ENCODE data around the gene TCIRG1. TPM values are rescaled to one million over a fixed set of nuclear protein-coding genes. Genes with fewer than 3 reads are reported as not detected.

Gene TCIRG1
- total and polyA plus RNA-seq, 2 of the 13 experiments (the other 11 are each of a cell fraction or from before 2014, with no cell fraction given): 48.0 to 69.6 TPM

GRCh38 chr11:68099474-68100405, 60.9 kb downstream of the TCIRG1 start (continued):
- no peak for TF ChIP-seq ZNF784 (CRISPR knock-in tag; IDR thresholded peaks at IDR 0.05; ENCODE audit: borderline replicate concordance)
- no peak for TF ChIP-seq ZNF619 (CRISPR knock-in tag; IDR thresholded peaks at IDR 0.05)
- TF ChIP-seq CCAR2 (optimal IDR thresholded peaks at IDR 0.05; ENCODE audit: low read depth, low read length): no peak
- no peak for TF ChIP-seq MEIS1 (CRISPR knock-in tag; IDR thresholded peaks at IDR 0.05; ENCODE audit: borderline replicate concordance)
- no peak for TF ChIP-seq ZNF790 (CRISPR knock-in tag; IDR thresholded peaks at IDR 0.05; ENCODE audit: borderline replicate concordance)
- TF ChIP-seq ARNT2 (CRISPR knock-in tag; IDR thresholded peaks at IDR 0.05; ENCODE audit: low read depth): peak; percentile 31; the same call in 1 of the 2 replicates
- no peak for TF ChIP-seq ZBTB42 (CRISPR knock-in tag; IDR thresholded peaks at IDR 0.05)
- TF ChIP-seq ZBTB20 (CRISPR knock-in tag; IDR thresholded peaks at IDR 0.05; ENCODE audit: borderline replicate concordance, low read depth): peak; percentile 60; the same call in 1 of the 2 replicates
- peak; percentile 60; the same call in 1 of the 2 replicates for TF ChIP-seq REPIN1 (CRISPR knock-in tag; IDR thresholded peaks at IDR 0.05; ENCODE audit: borderline replicate concordance, low read depth)
- peak; percentile 68 for TF ChIP-seq ATF2 (CRISPR knock-in tag; IDR thresholded peaks at IDR 0.05)
- TF ChIP-seq HINFP (CRISPR knock-in tag; IDR thresholded peaks at IDR 0.05; ENCODE audit: low read depth): 0 out of 2 replicates have a peak, but pooled peaks have one; percentile 55
- TF ChIP-seq NFRKB (IDR thresholded peaks at IDR 0.05): no peak
- no peak for TF ChIP-seq IRF9 (CRISPR knock-in tag; IDR thresholded peaks at IDR 0.05; ENCODE audit: borderline replicate concordance)
- no peak; the same call in 1 of the 2 replicates for TF ChIP-seq ZBTB26 (CRISPR knock-in tag; IDR thresholded peaks at IDR 0.05; ENCODE audit: borderline replicate concordance)
- no peak; the same call in 1 of the 2 replicates for TF ChIP-seq ZNF431 (CRISPR knock-in tag; IDR thresholded peaks at IDR 0.05; ENCODE audit: borderline replicate concordance, low read depth)
- peak; percentile 85 for TF ChIP-seq STAT6 (CRISPR knock-in tag; IDR thresholded peaks at IDR 0.05; ENCODE audit: borderline replicate concordance)
- TF ChIP-seq POLR2AphosphoS2 (IDR thresholded peaks at IDR 0.05; ENCODE audit: low read depth, low read length): no peak
- no peak for TF ChIP-seq RARG (CRISPR knock-in tag; IDR thresholded peaks at IDR 0.05; ENCODE audit: low read depth)

Measured in HepG2 (cell line).